BE2C (cell line): ENCODE data around the gene PTP4A2.

Experiments used
- DNase-seq: peaks from one replicate; pipeline ENCODE4 v3.0.0-alpha.2; 2020
- H3K27me3 ChIP-seq: fragments of 250-450 bp; sonication (Bioruptor Pico); 2 replicates; pipeline ENCODE4 v1.5.1; 2020; ENCODE audit warnings: mild to moderate bottlenecking
- H3K36me3 ChIP-seq: fragments of 250-450 bp; sonication (Bioruptor Pico); 2 replicates; pipeline ENCODE4 v1.5.1; 2020; ENCODE audit warnings: mild to moderate bottlenecking
- H3K4me1 ChIP-seq: fragments of 250-450 bp; sonication (Bioruptor Pico); 2 replicates; pipeline ENCODE4 v1.5.1; 2020
- H3K4me3 ChIP-seq: 2 replicates; pipeline ENCODE4 v1.5.1; 2011; ENCODE audit warnings: low read depth, low read length
- H3K9me3 ChIP-seq: fragments of 250-450 bp; sonication (Bioruptor Pico); 2 replicates; pipeline ENCODE4 v1.5.1; 2020
- CTCF ChIP-seq: IDR thresholded peaks from 2 replicates; pipeline ENCODE4 v1.5.1; 2012; ENCODE audit warnings: mild to moderate bottlenecking, low read depth, low read length

The PTP4A2 gene

GRCh38 chr1:31869449-31869848 lies 68.7 kb downstream of the PTP4A2 start:
- TF ChIP-seq CTCF: no peak
- Histone ChIP-seq H3K4me3 (no peak overlapping the region), H3K36me3 (no peaks in the 10 kb centered on the region), H3K27me3 (no peaks in the 10 kb centered on the region), H3K9me3 (no peaks in the 10 kb centered on the region), H3K4me1 (no peaks in the 10 kb centered on the region)
- no peak for DNase-seq

GRCh38 chr1:31868862-31869261 lies 69.3 kb downstream of the PTP4A2 start:
- no peaks in the 10 kb centered on the region for H3K4me1 ChIP-seq
- no peaks in the 10 kb centered on the region for H3K9me3 ChIP-seq
- H3K4me3 ChIP-seq: no peak overlapping the region
- no peaks in the 10 kb centered on the region for H3K27me3 ChIP-seq
- TF ChIP-seq CTCF: no peak
- H3K36me3 ChIP-seq: no peaks in the 10 kb centered on the region
- no peak for DNase-seq

- no peak for TF ChIP-seq CTCF
- H3K4me3 ChIP-seq: no peak overlapping the region
- DNase-seq: no peak
- H3K4me1 ChIP-seq: no peaks in the 10 kb centered on the region
- no peaks in the 10 kb centered on the region for H3K9me3 ChIP-seq
- H3K27me3 ChIP-seq: no peaks in the 10 kb centered on the region
- no peaks in the 10 kb centered on the region for H3K36me3 ChIP-seq
Observed at GRCh38 chr1:31867546-31867945, 70.6 kb downstream of the PTP4A2 start.

- no peaks in the 10 kb centered on the region for H3K27me3 ChIP-seq
- no peak overlapping the region for H3K4me3 ChIP-seq
- DNase-seq: no peak
- H3K9me3 ChIP-seq: no peaks in the 10 kb centered on the region
- H3K36me3 ChIP-seq: no peaks in the 10 kb centered on the region
- H3K4me1 ChIP-seq: no peaks in the 10 kb centered on the region
- no peak for TF ChIP-seq CTCF
Observed at GRCh38 chr1:31866450-31867032, 71.6 kb downstream of the PTP4A2 start.

- no peaks in the 10 kb centered on the region for H3K9me3 ChIP-seq
- DNase-seq: no peak
- no peak for TF ChIP-seq CTCF
- no peak overlapping the region for H3K4me3 ChIP-seq
- no peaks in the 10 kb centered on the region for H3K27me3 ChIP-seq
- H3K36me3 ChIP-seq: no peaks in the 10 kb centered on the region
- H3K4me1 ChIP-seq: no peaks in the 10 kb centered on the region
Observed at GRCh38 chr1:31865728-31866449, 72.3 kb downstream of the PTP4A2 start.

- Histone ChIP-seq H3K4me1 (no peaks in the 10 kb centered on the region), H3K36me3 (no peaks in the 10 kb centered on the region), H3K4me3 (no peak overlapping the region), H3K27me3 (no peaks in the 10 kb centered on the region), H3K9me3 (no peaks in the 10 kb centered on the region)
- TF ChIP-seq CTCF: no peak
- DNase-seq: no peak
Observed at GRCh38 chr1:31862071-31862470, 76.1 kb downstream of the PTP4A2 start.
